H9 (cell line): Measurements from ENCODE around the gene EIF4E. TPM values are rescaled to one million over a fixed set of nuclear protein-coding genes. Genes with fewer than 3 reads are reported as not detected.
A peak's percentile ranks its signal among the peaks of the same experiment; 100 is the strongest.
"Not testable (repeated sequence)": the region's sequence is repeated elsewhere in the genome, so short reads cannot be mapped to it uniquely, and the experiment has no call there.

Experiments
- DNase-seq: peaks from one replicate; pipeline ENCODE4 v3.0.0-alpha.2; 2017
- H2AFZ ChIP-seq: one replicate; pipeline ENCODE4 v1.6.1; 2013; ENCODE audit warnings: mild to moderate bottlenecking, low read length, control low read depth, moderate library complexity
- H2AK5ac ChIP-seq: 2 replicates; pipeline ENCODE4 v1.6.1; 2013; ENCODE audit warnings: low read length, control low read depth, mixed read lengths; ENCODE audit not compliant: insufficient read length
- H2BK120ac ChIP-seq: one replicate; pipeline ENCODE4 v1.6.1; 2013; ENCODE audit warnings: low read depth, mild to moderate bottlenecking, low read length, control low read depth, inconsistent platforms; ENCODE audit not compliant: poor library complexity, severe bottlenecking
- H2BK12ac ChIP-seq: 2 replicates; pipeline ENCODE4 v1.6.1; 2013; ENCODE audit warnings: low read length, control low read depth, mixed read lengths, low read depth; ENCODE audit not compliant: insufficient read length
- H2BK15ac ChIP-seq: 2 replicates; pipeline ENCODE4 v1.6.1; 2013; ENCODE audit warnings: low read depth, low read length, control low read depth
- H2BK20ac ChIP-seq: one replicate; pipeline ENCODE4 v1.6.1; 2013; ENCODE audit warnings: low read depth, mild to moderate bottlenecking, low read length, control low read depth, inconsistent platforms; ENCODE audit not compliant: poor library complexity, severe bottlenecking
- H2BK5ac ChIP-seq: 2 replicates; pipeline ENCODE4 v1.6.1; 2013; ENCODE audit warnings: low read length, control low read depth, mixed read lengths; ENCODE audit not compliant: insufficient read length
- H3K14ac ChIP-seq: 2 replicates; pipeline ENCODE4 v1.6.1; 2013; ENCODE audit warnings: low read length, control low read depth; ENCODE audit not compliant: insufficient read depth
- H3K18ac ChIP-seq: 2 replicates; pipeline ENCODE4 v1.6.1; 2013; ENCODE audit warnings: low read depth, mild to moderate bottlenecking, mixed read lengths, low read length, control low read depth; ENCODE audit not compliant: insufficient read length
- H3K23ac ChIP-seq: 2 replicates; pipeline ENCODE4 v1.6.1; 2013; ENCODE audit warnings: low read length, control low read depth, mixed read lengths, low read depth; ENCODE audit not compliant: insufficient read length
- H3K23me2 ChIP-seq: 2 replicates; pipeline ENCODE4 v1.6.1; 2013; ENCODE audit warnings: low read depth, mild to moderate bottlenecking, mixed read lengths, low read length, control low read depth; ENCODE audit not compliant: insufficient read length, poor library complexity, severe bottlenecking
- H3K27ac ChIP-seq: 2 replicates; pipeline ENCODE4 v1.5.1; 2013; ENCODE audit warnings: low read length, control low read depth, mixed read lengths, low read depth; ENCODE audit not compliant: insufficient read length
- H3K27me3 ChIP-seq: 2 replicates; pipeline ENCODE4 v1.6.1; 2013; ENCODE audit warnings: low read length, control low read depth, inconsistent platforms; ENCODE audit not compliant: insufficient read depth
- H3K4ac ChIP-seq: 2 replicates; pipeline ENCODE4 v1.6.1; 2013; ENCODE audit warnings: low read depth, mild to moderate bottlenecking, control low read depth, inconsistent platforms, low read length, moderate library complexity
- H3K4me1 ChIP-seq: 2 replicates; pipeline ENCODE4 v1.6.1; 2013; ENCODE audit warnings: low read length, control low read depth, inconsistent platforms; ENCODE audit not compliant: insufficient read depth
- H3K4me2 ChIP-seq: 2 replicates; pipeline ENCODE4 v1.6.1; 2013; ENCODE audit warnings: low read length, control low read depth, mixed read lengths; ENCODE audit not compliant: insufficient read length, insufficient read depth
- H3K56ac ChIP-seq: 2 replicates; pipeline ENCODE4 v1.6.1; 2013; ENCODE audit warnings: low read depth, mild to moderate bottlenecking, mixed read lengths, low read length, control low read depth; ENCODE audit not compliant: insufficient read length
- H3K79me1 ChIP-seq: 2 replicates; pipeline ENCODE4 v1.6.1; 2013; ENCODE audit warnings: low read depth, mild to moderate bottlenecking, moderate library complexity, low read length, control low read depth, inconsistent platforms; ENCODE audit not compliant: insufficient read depth, poor library complexity, severe bottlenecking
- H3K79me2 ChIP-seq: 2 replicates; pipeline ENCODE4 v1.6.1; 2013; ENCODE audit warnings: low read length, control low read depth, inconsistent platforms; ENCODE audit not compliant: insufficient read depth
- H3K9ac ChIP-seq: 2 replicates; pipeline ENCODE4 v1.6.1; 2013; ENCODE audit warnings: low read length, control low read depth, mixed read lengths; ENCODE audit not compliant: insufficient read length; ENCODE audit errors: extremely low read depth
- H3K9me3 ChIP-seq: one replicate; pipeline ENCODE4 v1.6.1; 2013; ENCODE audit warnings: low read depth, low read length, inconsistent platforms; ENCODE audit not compliant: control insufficient read depth
- H3T11ph ChIP-seq: one replicate; pipeline ENCODE4 v1.6.1; 2013; ENCODE audit warnings: mild to moderate bottlenecking, low read length, control low read depth, inconsistent platforms
- H4K20me1 ChIP-seq: one replicate; pipeline ENCODE4 v1.6.1; 2013; ENCODE audit not compliant: control insufficient read depth, insufficient read length, insufficient read depth
- H4K5ac ChIP-seq: 2 replicates; pipeline ENCODE4 v1.6.1; 2013; ENCODE audit warnings: low read depth, mild to moderate bottlenecking, mixed read lengths, low read length, control low read depth; ENCODE audit not compliant: insufficient read length
- H4K8ac ChIP-seq: replicated peaks from 2 replicates; pipeline ENCODE4 v1.6.1; 2013; ENCODE audit warnings: low read length, control low read depth, mixed read lengths, low read depth; ENCODE audit not compliant: insufficient read length
- H4K91ac ChIP-seq: 2 replicates; pipeline ENCODE4 v1.6.1; 2013; ENCODE audit warnings: low read depth, mild to moderate bottlenecking, moderate library complexity, mixed read lengths, low read length, control low read depth; ENCODE audit not compliant: insufficient read length
- H3K27ac Mint-ChIP-seq, 3 experiments: 2 replicates in 2 of 3; 3 replicates in 1 of 3; pipeline ENCODE4 v1.8.0; 2020 to 2021; ENCODE audit warnings: mixed read lengths in 3 of 3, mild to moderate bottlenecking in 1 of 3, moderate library complexity in 1 of 3
- H3K27me3 Mint-ChIP-seq: 2 replicates; pipeline ENCODE4 v1.8.0; 2021; ENCODE audit warnings: low read depth, mild to moderate bottlenecking, moderate library complexity, mixed read lengths
- H3K36me3 Mint-ChIP-seq, 3 experiments: 2 replicates in 2 of 3; 3 replicates in 1 of 3; pipeline ENCODE4 v1.8.0; 2020 to 2021; ENCODE audit warnings: low read depth in 3 of 3, mixed read lengths in 3 of 3; ENCODE audit not compliant: insufficient read depth in 1 of 3
- H3K4me1 Mint-ChIP-seq, 2 experiments: 2 replicates each; pipeline ENCODE4 v1.8.0; 2020; ENCODE audit warnings: mixed read lengths in 2 of 2
- H3K4me3 Mint-ChIP-seq, 2 experiments: 2 replicates in 1 of 2; 3 replicates in 1 of 2; pipeline ENCODE4 v1.8.0; 2020 to 2021; ENCODE audit warnings: mild to moderate bottlenecking in 2 of 2, mixed read lengths in 2 of 2, moderate library complexity in 1 of 2
- H3K9me3 Mint-ChIP-seq, 2 experiments: 2 replicates in 1 of 2; 3 replicates in 1 of 2; pipeline ENCODE4 v1.8.0; 2020; ENCODE audit warnings: mild to moderate bottlenecking in 2 of 2, mixed read lengths in 2 of 2, moderate library complexity in 1 of 2
- WGBS: extraction: QIAGEN DNeasy Blood & Tissue Kit; methylation state at CpG from one replicate; pipeline ENCODE4 v1.1.7; 2013; ENCODE audit warnings: missing lambda C conversion rate, low lambda C conversion rate, mixed read lengths; ENCODE audit not compliant: insufficient read length; ENCODE audit errors: extremely low coverage; 5-methylcytosine and 5-hydroxymethylcytosine counted together
- total RNA-seq: library from RNA; stranded (reverse); gene quantifications from 2 replicates; pipeline ENCODE4 v1.2.1, GENCODE V29; 2021
- TF ChIP-seq, protein P1 (sequence below): fragments of 200-600 bp; sonication (generic); conservative IDR thresholded peaks from 3 replicates; pipeline ENCODE4 v1.8.0; 2021; ENCODE audit warnings: antibody characterized with exemption, mild to moderate bottlenecking

The EIF4E gene
- total RNA-seq, 1 experiment from 2014 or later, result 163 TPM

DNA sequence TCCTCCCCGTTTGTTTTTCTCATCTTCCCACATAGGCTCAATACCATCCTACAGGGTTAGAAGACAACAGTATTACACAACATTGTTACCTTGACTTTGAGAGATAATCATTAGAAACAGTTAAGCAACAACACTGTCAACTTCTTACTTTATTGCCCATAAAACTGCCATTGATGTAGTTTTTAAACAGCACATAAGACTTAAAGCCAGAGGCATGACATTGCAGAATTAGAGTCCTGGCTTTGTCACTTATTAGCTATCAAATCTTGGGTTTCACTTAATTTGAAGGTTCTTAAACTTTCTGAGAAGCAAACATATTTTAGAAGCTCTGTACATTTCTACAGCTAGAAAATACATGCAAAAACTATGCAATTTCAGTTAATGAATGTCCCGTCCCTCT is 41.8 kb downstream of the EIF4E start:
- no peaks in the 10 kb centered on the region for H3K4me1 Mint-ChIP-seq
- no peak overlapping the region for H2AK5ac ChIP-seq
- 0 out of 7 replicates have a peak overlapping the region, but pooled peaks of 1 of the 3 experiments have one; percentile 14 for H3K27ac Mint-ChIP-seq
- H3K4me1 ChIP-seq, result no peaks in the 10 kb centered on the region
- H3K27me3 Mint-ChIP-seq, result no peaks in the 10 kb centered on the region
- no peak overlapping the region for H3K4ac ChIP-seq
- no CpG with 5 or more reads among the region's 2 CpGs for WGBS
- H2BK120ac ChIP-seq, result no peak overlapping the region
- peaks cover 2% of the 10 kb centered on the region for H3K79me2 ChIP-seq
- H3K27ac ChIP-seq, result no peak overlapping the region
- H3K27me3 ChIP-seq, result no peaks in the 10 kb centered on the region
- H4K20me1 ChIP-seq, result no peaks in the 10 kb centered on the region
- no peak overlapping the region for H3K9ac ChIP-seq
- H3K56ac ChIP-seq, result no peak overlapping the region
- H2AFZ ChIP-seq, result no peak overlapping the region
- H3K9me3 ChIP-seq, result no peaks in the 10 kb centered on the region
- no peaks in the 10 kb centered on the region for H3K23me2 ChIP-seq
- no peak overlapping the region for H2BK20ac ChIP-seq
- TF ChIP-seq, protein P1, sequence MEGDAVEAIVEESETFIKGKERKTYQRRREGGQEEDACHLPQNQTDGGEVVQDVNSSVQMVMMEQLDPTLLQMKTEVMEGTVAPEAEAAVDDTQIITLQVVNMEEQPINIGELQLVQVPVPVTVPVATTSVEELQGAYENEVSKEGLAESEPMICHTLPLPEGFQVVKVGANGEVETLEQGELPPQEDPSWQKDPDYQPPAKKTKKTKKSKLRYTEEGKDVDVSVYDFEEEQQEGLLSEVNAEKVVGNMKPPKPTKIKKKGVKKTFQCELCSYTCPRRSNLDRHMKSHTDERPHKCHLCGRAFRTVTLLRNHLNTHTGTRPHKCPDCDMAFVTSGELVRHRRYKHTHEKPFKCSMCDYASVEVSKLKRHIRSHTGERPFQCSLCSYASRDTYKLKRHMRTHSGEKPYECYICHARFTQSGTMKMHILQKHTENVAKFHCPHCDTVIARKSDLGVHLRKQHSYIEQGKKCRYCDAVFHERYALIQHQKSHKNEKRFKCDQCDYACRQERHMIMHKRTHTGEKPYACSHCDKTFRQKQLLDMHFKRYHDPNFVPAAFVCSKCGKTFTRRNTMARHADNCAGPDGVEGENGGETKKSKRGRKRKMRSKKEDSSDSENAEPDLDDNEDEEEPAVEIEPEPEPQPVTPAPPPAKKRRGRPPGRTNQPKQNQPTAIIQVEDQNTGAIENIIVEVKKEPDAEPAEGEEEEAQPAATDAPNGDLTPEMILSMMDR, result no peak
- H3K14ac ChIP-seq, result no peak overlapping the region
- no peak overlapping the region for H2BK12ac ChIP-seq
- no peak overlapping the region for H4K8ac ChIP-seq
- no peak overlapping the region for H4K5ac ChIP-seq
- H3K79me1 ChIP-seq, result no peaks in the 10 kb centered on the region
- H3K4me2 ChIP-seq, result no peak overlapping the region
- no peak overlapping the region for H3K4me3 Mint-ChIP-seq
- H2BK5ac ChIP-seq, result no peak overlapping the region
- no peak for DNase-seq
- H3K36me3 Mint-ChIP-seq, result peaks cover 38 to 72% (median 63%) of the 10 kb centered on the region in 3 experiments; a peak in 6 of 7 replicates
- no peak overlapping the region for H2BK15ac ChIP-seq
- H3K23ac ChIP-seq, result no peak overlapping the region
- H4K91ac ChIP-seq, result no peak overlapping the region
- H3T11ph ChIP-seq, result no peak overlapping the region
- H3K9me3 Mint-ChIP-seq, result no peaks in the 10 kb centered on the region
- no peak overlapping the region for H3K18ac ChIP-seq

DNA sequence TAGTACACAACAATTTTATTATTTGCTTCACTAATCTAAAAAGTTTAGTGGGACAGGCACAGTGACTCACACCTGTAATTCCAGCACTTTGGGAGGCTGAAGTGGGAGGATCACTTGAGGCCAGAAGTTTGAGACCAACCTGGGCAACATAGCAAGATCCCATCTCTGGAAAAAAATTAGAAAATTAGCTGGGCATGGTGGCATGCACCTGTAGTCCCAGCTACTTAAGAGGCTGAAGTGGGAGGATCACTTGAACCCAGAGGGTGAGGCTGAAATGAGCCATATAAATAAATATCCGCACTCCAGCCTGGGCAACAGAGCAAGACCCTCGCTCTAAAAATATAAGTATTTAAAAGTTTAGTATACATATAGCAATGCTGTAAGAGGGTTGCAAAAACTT is 42.6 kb downstream of the EIF4E start:
- DNase-seq, H3K27ac Mint-ChIP-seq, H3K18ac ChIP-seq, H4K91ac ChIP-seq, H3K79me2 ChIP-seq, H3K4me2 ChIP-seq, H2AFZ ChIP-seq, H3K23ac ChIP-seq, H2BK12ac ChIP-seq, H2BK20ac ChIP-seq, H3K14ac ChIP-seq, H3K4me3 Mint-ChIP-seq, H3K79me1 ChIP-seq, H4K5ac ChIP-seq, H3K9ac ChIP-seq, H3T11ph ChIP-seq, H2BK5ac ChIP-seq, H2BK15ac ChIP-seq, H3K23me2 ChIP-seq, H2AK5ac ChIP-seq, H3K4ac ChIP-seq, H3K56ac ChIP-seq, H4K20me1 ChIP-seq, H3K27me3 Mint-ChIP-seq, H3K27me3 ChIP-seq, H3K4me1 Mint-ChIP-seq, H3K9me3 Mint-ChIP-seq, H3K4me1 ChIP-seq, H2BK120ac ChIP-seq, H3K9me3 ChIP-seq, H4K8ac ChIP-seq, H3K27ac ChIP-seq: not testable (repeated sequence)
- peaks cover 39 to 71% (median 62%) of the 10 kb centered on the region in 3 experiments for H3K36me3 Mint-ChIP-seq
- no CpG with 5 or more reads among the region's 2 CpGs for WGBS
